ENCODE results near the gene NUMB. TPM values are rescaled to one million over a fixed set of nuclear protein-coding genes. Genes with fewer than 3 reads are reported as not detected.

NUMB gene
- total RNA-seq, 1 experiment from 2014 or later = 42.0 TPM

GRCh38 chr14:73492670-73493069 lies 34.3 kb upstream of the NUMB start (continued):
- no peak for TF ChIP-seq MXD4 (CRISPR knock-in tag; IDR thresholded peaks at IDR 0.05; ENCODE audit: borderline replicate concordance)
- no peak for TF ChIP-seq PRRX2 (CRISPR knock-in tag; IDR thresholded peaks at IDR 0.05)
- no peak for TF ChIP-seq ATF1 (CRISPR knock-in tag; IDR thresholded peaks at IDR 0.05)
- TF ChIP-seq ERG (CRISPR knock-in tag; IDR thresholded peaks at IDR 0.05) = no peak
- no peak for TF ChIP-seq ATF6 (CRISPR knock-in tag; IDR thresholded peaks at IDR 0.05)
- TF ChIP-seq NR3C1 (CRISPR knock-in tag; conservative IDR thresholded peaks at IDR 0.05; ENCODE audit: low read depth) = no peak
- TF ChIP-seq CREB1 (CRISPR knock-in tag; IDR thresholded peaks at IDR 0.05) = no peak

GRCh38 chr14:73492043-73492552 lies 33.8 kb upstream of the NUMB start:
- no peak for TF ChIP-seq ATF1 (CRISPR knock-in tag; IDR thresholded peaks at IDR 0.05)
- 0 out of 2 replicates have a peak, but pooled peaks have one; percentile 44 for TF ChIP-seq PRDM15 (CRISPR knock-in tag; IDR thresholded peaks at IDR 0.05)
- H3K4me3 Mint-ChIP-seq = peak overlapping the region; percentile 85
- no peak overlapping the region for H3K27ac Mint-ChIP-seq
- ChIA-PET CTCF (interaction anchor here (0.8 to 1.9 kb wide), 4 partner anchors 16 to 141 kb away, joined by 3 to 9 read pairs (median 4); no protein-coding TSS in a partner anchor), POLR2A (interaction anchor here (0.6 to 1.8 kb wide), 3 partner anchors 74 to 142 kb away, joined by 3 to 12 read pairs (median 4); partner anchors contain the start of gene ACOT2)
- H3K9me3 Mint-ChIP-seq = no peaks in the 10 kb centered on the region
- peaks cover 28% of the 10 kb centered on the region for H3K4me1 Mint-ChIP-seq
- ATAC-seq (no peak), DNase-seq (ENCODE audit: low spot score) (no peak)
- peaks cover 24% of the 10 kb centered on the region for H3K36me3 Mint-ChIP-seq
- no peaks in the 10 kb centered on the region for H3K27me3 Mint-ChIP-seq (ENCODE audit: low read depth)

GRCh38 chr14:73491256-73492042 lies 33.1 kb upstream of the NUMB start:
- Mint-ChIP-seq H3K4me1 (peaks cover 28% of the 10 kb centered on the region), H3K4me3 (peak overlapping the region; percentile 85), H3K9me3 (no peaks in the 10 kb centered on the region), H3K27me3 (ENCODE audit: low read depth) (no peaks in the 10 kb centered on the region), H3K36me3 (peaks cover 24% of the 10 kb centered on the region), H3K27ac (no peak overlapping the region)
- ATAC-seq = peak; percentile 36
- peak; percentile 65 for DNase-seq (ENCODE audit: low spot score)
- ChIA-PET CTCF (interaction anchor here (0.6 to 1.9 kb wide), 8 partner anchors 8 to 259 kb away, joined by 3 to 9 read pairs (median 4); no protein-coding TSS in a partner anchor), POLR2A (interaction anchor here (1.0 to 1.8 kb wide), 9 partner anchors 9 to 222 kb away, joined by 3 to 12 read pairs (median 5); partner anchors contain the start of gene ACOT2)
- TF ChIP-seq ARID4B (CRISPR knock-in tag; IDR thresholded peaks at IDR 0.05; ENCODE audit: borderline replicate concordance) = peak; percentile 44; the same call in 1 of the 2 replicates
- 0 out of 2 replicates have a peak, but pooled peaks have one; percentile 63 for TF ChIP-seq AFF4 (CRISPR knock-in tag; IDR thresholded peaks at IDR 0.05; ENCODE audit: borderline replicate concordance)
- TF ChIP-seq ZNF416 (CRISPR knock-in tag; IDR thresholded peaks at IDR 0.05) = no peak
- TF ChIP-seq MAX (CRISPR knock-in tag; IDR thresholded peaks at IDR 0.05) = peak; percentile 58; the same call in 1 of the 2 replicates
- TF ChIP-seq ETV6 (CRISPR knock-in tag; IDR thresholded peaks at IDR 0.05) = no peak

All from WTC11 (cell line).